GM12878 (cell line): ENCODE measurements around the gene ZXDC.

ENCODE experiments used
- CTCF ChIP-seq, 3 experiments: IDR thresholded peaks in 2 of 3; conservative IDR thresholded peaks in 1 of 3; 2 replicates each; pipeline ENCODE4 v1.5.1; 2011; ENCODE audit warnings: low read depth in 3 of 3, low read length in 3 of 3, mild to moderate bottlenecking in 3 of 3, control low read depth in 2 of 3, moderate library complexity in 2 of 3, inconsistent platforms in 1 of 3, mixed read lengths in 1 of 3; ENCODE audit not compliant: control insufficient read depth in 2 of 3, insufficient read depth in 1 of 3; ENCODE audit errors: extremely low read depth in 1 of 3
- RUNX3 ChIP-seq: IDR thresholded peaks from 2 replicates; pipeline ENCODE4 v1.6.1; 2012; ENCODE audit warnings: low read length, inconsistent platforms
- YY1 ChIP-seq: IDR thresholded peaks from 2 replicates; pipeline ENCODE4 v1.6.1; 2011; ENCODE audit warnings: low read depth, mild to moderate bottlenecking, low read length
- TF ChIP-seq, protein P1 (sequence below): IDR thresholded peaks from 2 replicates; pipeline ENCODE4 v1.6.1; 2011; ENCODE audit warnings: mild to moderate bottlenecking, low read depth, low read length, moderate library complexity; ENCODE audit not compliant: insufficient replicate concordance

- TF ChIP-seq, protein P1, sequence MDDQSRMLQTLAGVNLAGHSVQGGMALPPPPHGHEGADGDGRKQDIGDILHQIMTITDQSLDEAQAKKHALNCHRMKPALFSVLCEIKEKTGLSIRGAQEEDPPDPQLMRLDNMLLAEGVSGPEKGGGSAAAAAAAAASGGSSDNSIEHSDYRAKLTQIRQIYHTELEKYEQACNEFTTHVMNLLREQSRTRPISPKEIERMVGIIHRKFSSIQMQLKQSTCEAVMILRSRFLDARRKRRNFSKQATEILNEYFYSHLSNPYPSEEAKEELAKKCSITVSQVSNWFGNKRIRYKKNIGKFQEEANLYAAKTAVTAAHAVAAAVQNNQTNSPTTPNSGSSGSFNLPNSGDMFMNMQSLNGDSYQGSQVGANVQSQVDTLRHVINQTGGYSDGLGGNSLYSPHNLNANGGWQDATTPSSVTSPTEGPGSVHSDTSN = no peak
- TF ChIP-seq RUNX3 (no peak), YY1 (no peak), CTCF (IDR thresholded peaks at IDR 0.05 in 2 of 3, conservative IDR thresholded peaks at IDR 0.05 in 1 of 3; ENCODE audit: control insufficient read depth in 2 of 3, extremely low read depth in 1 of 3, insufficient read depth in 1 of 3, low read depth in 3 of 3, low read length in 3 of 3) (no peak)
Measured at GRCh38 chr3:126463521-126463920, 12.2 kb downstream of the ZXDC start.
